C4-2B (cell line): Measurements from ENCODE around the gene SIDT1.

Experiments used
- ZFX ChIP-seq: fragments of 450-650 bp; IDR thresholded peaks from 2 replicates; pipeline ENCODE4 v1.6.1; 2017
- TF ChIP-seq, protein P1 (sequence below): fragments of 450-650 bp; conservative IDR thresholded peaks from 2 replicates; pipeline ENCODE4 v1.5.1; 2017; ENCODE audit warnings: mild to moderate bottlenecking

GRCh38 chr3:113649174-113649845 lies 117.0 kb downstream of the SIDT1 start:
- TF ChIP-seq, protein P1, sequence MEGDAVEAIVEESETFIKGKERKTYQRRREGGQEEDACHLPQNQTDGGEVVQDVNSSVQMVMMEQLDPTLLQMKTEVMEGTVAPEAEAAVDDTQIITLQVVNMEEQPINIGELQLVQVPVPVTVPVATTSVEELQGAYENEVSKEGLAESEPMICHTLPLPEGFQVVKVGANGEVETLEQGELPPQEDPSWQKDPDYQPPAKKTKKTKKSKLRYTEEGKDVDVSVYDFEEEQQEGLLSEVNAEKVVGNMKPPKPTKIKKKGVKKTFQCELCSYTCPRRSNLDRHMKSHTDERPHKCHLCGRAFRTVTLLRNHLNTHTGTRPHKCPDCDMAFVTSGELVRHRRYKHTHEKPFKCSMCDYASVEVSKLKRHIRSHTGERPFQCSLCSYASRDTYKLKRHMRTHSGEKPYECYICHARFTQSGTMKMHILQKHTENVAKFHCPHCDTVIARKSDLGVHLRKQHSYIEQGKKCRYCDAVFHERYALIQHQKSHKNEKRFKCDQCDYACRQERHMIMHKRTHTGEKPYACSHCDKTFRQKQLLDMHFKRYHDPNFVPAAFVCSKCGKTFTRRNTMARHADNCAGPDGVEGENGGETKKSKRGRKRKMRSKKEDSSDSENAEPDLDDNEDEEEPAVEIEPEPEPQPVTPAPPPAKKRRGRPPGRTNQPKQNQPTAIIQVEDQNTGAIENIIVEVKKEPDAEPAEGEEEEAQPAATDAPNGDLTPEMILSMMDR: no peak
- no peak for TF ChIP-seq ZFX
